Muscle of arm (tissue), 12 donors: ENCODE results near the gene SLCO4C1. TPM values are rescaled to one million over a fixed set of nuclear protein-coding genes. Genes with fewer than 3 reads are reported as not detected.

ENCODE experiments used
- DNase-seq: peaks from one replicate; pipeline ENCODE4 v3.0.0-alpha.2; 2013
- polyA plus RNA-seq, 12 donors: library from polyadenylated mRNA; unstranded; fragments of 120-200 nt; gene quantifications; one replicate each; pipeline ENCODE4 v1.2.1, GENCODE V29; 2013; ENCODE audit not compliant: insufficient read length in 12 of 12

The SLCO4C1 gene
- polyA plus RNA-seq, 12 donors: 2.8 to 4.3 (median 3.4) TPM; not detected in 1

DNA sequence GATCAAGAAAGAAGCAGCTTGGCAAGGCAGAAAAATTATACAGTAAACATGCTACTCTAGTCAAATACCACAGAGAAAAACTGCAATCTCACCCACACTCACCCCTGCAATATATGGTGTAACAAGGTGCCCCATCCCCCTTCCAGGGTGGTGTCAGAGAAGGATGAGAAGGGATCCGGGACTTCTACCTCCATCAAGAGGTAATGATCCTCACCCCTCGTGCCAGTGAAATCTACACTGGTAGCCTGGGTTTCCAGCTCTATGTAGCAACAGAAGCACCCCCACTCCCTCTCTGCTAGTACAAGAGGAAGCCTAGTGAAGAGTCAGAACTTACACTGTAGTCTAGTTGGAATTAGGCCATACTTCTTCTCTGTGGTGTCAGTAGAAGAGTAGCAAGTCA, 18.9 kb downstream of the SLCO4C1 start:
- DNase-seq: no peak

DNA sequence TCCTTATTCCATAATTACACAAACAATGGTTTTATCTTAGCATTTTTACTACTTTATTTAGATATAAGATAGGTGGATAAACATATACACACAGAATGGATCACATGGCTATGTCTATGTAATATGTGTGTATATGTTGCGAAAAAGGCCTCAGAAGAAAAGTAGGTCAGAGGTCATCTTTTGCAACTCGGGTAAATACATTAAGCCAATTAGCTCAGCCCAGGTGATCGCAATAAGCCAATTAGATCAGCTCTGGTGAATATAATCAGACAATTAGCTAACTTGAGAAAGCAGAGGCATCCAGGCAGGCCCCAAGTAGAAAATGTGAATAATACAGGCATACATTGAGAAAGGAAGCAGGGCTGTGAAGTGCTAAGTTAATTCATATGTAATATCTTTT, 24.3 kb downstream of the SLCO4C1 start:
- DNase-seq: no peak

DNA sequence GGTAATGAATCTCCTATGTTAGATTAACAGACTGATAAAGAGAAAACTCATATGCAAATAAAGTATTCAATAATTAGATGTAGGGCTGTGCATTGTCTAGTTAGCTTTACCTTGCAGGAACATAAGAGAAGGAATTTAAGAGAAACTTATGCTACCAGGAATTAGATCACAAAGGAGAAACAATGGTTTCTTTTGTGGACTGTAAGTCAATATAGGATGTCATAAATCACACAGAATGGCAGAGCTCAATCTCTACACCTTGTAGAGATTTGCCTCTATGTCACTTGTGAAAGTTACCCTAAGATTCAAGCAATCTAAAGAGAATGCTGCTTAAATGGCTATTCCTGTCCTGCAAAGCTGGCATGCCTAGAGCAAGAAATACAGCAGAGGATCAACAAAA, 26.0 kb downstream of the SLCO4C1 start:
- DNase-seq: no peak

DNA sequence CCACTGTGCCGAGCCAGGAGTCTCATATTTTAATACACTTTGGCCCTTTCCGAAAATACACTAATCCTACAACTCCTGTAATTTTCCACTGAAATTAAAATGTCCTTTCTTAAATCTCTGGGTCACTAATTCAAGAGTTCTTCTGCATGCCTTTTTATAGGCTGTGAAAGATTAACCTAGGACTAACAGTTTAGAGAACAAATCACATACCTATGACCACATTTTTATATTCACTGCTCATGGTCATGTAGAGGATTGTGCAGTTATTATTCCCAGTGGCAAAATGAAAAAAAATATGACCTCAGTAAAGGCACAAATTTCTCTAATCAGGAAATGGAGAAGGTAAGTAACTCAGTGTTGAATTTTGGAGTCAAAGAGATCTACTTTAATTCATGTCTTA, 33.4 kb downstream of the SLCO4C1 start:
- no peak for DNase-seq

DNA sequence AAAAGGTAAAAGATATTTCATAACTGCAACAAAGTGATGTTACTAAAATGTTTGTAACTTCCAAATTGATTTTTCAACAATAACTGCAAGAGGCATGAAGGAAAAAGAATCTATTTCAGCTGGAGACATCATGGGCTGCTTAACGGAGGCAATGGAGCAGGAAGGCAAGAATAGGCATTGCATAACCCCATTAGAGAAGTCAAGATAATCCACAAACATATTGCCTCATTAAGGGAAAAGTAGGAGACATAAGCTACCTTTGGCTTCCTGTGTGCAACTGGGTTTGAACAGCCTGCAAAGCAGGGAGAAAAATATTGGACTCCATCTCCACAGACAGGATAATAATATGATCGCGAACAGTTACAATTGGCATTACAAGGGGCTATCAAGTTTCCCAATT, 46.7 kb downstream of the SLCO4C1 start:
- DNase-seq: no peak

DNA sequence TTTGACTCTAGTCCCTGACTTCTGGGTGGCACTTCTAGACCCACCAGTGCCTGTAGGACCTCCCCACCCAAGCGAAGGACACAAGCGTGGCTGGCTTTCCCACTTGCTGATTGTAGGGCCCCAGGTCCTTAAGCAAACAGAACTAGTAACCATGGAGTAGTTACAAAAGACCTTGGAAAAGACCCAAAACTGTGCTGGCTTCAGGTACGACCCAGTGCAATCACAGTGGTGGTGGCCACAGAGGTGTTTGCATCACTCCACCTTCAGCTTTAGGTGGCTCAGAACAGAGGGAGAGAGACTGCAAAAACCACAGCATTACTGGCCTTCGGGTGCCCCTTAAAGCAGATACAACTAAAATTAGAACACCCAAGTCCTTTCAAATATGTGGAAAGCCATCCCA, 52.9 kb downstream of the SLCO4C1 start:
- no peak for DNase-seq

DNA sequence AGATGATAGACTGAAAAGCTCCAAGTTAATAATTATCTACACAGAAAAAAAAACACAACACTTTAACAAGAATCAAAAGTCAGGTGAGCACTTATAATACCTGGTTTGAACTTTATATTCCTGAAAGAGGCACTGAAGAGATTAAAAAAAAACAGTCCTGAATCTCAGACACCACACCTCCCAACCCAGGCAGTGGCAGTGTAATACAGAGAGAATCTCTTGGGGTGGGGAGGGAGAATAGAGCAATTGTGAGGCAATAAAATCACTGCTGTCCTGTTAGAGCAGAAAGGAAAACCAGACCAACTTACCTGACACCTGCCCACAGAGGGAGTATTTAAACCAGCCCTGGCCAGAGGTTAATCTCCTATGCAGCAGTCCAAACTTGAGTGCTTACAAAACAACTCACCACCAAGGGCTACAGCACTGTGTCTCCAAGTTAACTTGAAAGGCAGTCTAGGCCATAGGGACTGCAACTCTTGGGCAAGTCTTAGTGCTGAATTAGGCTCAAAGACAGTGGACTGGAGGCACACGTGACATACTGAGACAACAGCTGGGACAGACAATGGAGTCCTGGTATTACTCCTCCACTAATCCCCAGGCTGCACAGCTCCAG, 54.2 kb downstream of the SLCO4C1 start:
- no peak for DNase-seq

DNA sequence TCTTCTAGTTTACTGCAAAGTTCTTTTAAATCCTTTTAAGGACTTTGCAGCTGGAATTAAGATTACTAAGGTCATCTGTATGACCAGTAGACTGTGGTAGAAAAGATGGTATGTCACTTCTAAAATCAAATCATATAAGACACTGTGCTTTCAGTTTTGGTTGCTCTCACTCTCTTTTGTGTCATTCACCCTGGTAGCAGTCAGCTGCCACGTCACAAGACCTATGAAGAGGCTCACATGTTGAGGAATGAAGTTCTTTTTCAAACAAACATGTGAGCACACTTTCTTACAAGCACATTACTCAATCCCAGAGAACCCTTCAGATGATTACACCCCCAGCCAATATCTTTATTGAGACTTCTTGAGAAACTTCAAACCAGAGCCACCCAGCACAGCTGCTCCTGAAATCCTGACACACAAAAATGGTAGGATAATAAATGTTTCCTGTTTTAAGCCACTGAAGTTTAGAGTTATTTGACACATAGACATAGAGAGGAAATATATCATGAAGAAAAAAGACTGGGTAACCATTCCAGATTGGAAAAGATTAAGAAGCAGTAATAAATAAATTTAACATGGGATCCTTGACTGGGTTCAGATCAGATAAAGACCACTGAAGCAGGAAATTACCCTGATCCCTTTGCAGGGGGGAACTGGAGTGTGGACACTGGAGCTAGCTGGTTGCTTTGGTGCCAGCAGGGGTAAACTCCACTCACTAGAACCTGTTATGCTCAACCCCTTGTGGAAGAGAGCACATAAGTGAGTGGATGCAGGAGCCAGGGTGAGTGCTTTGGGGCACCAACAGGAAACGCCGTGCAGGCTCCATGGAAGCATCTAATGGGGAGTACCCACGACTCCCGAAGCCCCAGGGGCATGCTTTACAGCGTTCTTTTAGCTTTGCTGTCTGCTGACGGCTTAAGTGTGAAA, 64.1 kb downstream of the SLCO4C1 start:
- DNase-seq: no peak

DNA sequence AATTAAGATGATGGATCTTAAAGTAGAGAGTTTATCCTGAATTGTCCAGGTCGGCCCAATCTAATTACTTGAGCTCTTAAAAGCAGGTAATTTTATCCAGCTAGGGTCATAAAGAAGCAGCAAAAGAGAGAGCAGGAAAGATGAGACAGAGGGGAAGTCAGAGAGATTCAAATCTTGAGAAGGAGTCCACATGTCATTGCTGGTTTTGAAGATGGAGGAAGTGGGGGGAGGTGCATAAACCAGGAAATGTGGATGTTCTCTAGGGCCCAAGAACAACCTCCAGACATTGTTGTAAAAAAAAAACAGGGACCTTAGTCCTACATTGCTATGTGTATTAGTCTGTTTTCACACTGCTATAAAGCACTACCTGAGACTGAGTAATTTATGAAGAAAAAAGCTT, 66.4 kb downstream of the SLCO4C1 start:
- no peak for DNase-seq

DNA sequence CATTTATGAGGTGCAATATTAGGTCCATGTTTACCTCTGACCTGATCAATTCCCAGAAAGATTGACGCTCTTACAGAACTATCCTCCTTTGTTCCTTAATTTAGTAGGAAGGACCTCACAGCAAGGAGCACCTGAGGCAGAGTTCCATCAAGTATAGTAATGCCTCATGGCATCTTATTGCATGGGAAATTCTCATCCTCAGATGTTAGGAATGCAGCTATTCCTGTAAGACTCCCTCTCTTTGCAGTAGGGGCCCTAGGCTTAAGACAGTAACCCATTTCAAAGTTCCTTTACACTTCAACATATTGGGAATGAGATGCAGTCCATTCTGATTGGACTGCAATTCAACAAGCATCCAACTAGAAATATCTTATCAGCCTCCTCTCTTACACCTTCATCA, 69.8 kb downstream of the SLCO4C1 start:
- no peak for DNase-seq

DNA sequence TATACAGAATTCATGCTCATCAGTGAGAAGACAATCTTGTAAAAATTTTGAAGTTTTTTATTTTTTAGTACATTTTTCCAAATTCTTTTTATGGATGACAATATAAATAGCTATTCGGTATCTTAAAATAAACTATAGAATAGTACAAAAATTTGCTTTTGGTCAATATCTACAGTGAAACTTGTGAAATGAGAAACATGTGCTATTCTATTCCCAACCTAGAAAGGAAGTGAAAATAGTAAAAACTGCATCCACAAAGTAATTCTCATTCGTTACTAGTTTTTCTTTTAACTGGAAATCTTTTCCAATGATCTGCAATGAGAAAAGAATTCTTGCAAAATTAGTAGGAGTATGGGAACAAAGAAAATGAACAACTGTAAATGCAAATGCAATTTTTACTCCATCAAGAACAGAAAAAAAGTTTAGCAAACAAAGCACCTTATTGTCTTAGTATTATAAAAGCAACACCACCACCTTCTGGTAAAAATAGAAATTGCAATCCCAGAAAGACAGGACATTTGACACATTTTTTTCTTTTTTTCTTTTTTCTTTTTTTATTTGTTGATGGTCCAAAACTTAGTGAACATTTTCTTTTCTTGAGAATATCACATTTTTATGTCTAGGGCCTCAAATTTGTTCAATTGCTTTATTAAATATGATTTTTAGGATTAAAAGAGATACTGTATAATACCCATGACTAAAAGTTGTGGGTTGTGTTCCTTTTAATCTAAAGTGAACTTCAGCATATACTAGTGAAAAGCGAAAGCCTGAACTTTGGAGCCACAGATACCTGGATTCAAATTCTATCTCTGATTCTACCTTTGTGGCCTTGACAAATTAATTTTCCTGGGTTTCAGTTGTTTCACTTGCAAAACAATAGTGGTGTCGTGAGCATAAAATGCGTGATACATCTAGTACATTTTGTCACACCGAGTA, 72.3 kb downstream of the SLCO4C1 start:
- DNase-seq: no peak

DNA sequence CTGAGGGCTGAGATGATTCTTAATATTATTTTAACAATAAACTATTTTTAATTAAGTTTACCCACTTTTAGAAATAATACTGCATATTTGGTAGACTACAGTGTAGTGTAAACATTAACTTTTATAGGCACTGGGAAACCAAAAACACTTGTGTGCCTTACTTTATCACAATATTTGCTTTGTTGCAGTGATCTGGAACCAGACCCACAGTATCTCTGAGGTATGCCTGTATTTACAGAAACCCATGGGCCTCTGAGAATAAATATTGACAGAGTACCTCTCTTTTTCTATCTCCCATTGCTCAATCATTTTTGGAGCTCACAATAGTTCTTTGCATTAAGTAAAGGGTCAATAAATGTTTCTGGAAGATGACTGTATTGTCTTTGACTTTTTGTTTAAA, 73.3 kb downstream of the SLCO4C1 start:
- DNase-seq: no peak

DNA sequence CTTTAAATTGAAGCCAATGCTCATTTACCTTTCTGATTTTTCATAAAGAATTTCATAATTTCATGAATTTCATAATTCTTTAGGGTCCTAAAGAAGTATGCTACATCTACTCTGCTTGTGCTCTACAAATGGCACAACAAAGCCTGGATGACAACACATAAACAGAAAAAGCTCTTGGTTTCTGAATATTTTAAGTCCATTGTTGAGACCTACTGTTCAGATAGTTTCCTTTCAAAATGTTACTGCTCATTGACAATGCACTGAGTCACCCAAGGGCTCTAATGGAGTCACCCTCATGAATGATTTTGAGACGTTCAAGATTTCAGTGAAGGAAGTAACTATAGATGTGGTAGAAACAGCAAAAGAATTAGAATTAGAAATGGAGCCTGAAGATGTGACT, 74.1 kb downstream of the SLCO4C1 start:
- DNase-seq: no peak

DNA sequence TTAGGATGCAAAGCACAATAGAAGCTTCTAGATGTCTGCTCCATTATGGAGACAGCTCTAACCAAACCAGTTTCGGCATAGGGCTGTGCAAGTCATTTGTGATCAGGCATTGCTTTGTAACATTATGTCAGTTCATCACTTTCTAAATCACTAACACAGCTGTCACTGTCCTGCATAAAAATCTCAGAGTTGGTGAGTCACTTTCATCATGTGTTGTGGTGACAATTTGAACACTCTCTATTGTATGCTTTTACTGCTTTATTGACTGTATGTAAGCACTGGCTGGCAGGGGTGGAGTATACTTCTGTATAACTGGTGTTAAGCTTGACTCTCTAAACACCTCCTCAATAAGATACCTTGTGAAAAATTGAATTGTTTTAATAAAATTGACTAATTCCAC, 77.9 kb downstream of the SLCO4C1 start:
- DNase-seq: no peak

DNA sequence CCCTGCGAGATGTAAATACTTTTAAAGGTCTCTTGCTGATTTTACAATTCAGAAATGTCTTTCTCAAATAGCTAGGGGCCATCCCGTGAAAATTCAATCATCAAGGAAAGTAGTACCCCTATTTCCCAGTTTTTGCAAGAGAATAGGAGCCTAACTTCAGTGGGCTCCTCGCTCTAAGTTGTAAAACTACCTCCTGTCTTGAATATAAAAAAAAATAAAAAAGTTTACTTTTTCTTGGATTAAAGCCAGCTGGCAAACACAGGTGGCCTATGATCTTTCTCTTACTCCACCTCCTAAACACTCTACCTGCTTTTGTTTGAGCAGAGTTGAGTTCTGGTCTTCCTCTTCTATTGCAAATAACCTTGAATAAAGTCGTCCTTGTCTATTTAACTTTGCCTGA, 79.4 kb downstream of the SLCO4C1 start:
- no peak for DNase-seq

DNA sequence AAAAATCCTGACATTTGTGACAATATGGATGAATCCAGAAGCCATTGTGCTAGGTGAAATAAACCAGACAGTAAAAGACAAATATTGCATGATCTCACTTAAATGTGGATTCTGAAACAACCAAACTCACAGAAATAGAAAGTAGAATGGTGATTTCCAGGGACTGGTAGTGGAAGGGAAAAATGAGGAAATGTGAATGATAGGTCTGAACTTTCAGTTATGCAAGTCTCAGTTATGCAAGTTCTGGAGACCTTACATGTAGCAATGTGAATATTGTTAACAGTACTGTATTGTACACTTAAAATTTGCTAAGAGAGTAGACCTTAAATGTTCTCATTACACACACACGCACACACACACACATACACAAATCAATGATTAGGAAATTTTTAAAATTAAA, 84.9 kb downstream of the SLCO4C1 start:
- no peak for DNase-seq

DNA sequence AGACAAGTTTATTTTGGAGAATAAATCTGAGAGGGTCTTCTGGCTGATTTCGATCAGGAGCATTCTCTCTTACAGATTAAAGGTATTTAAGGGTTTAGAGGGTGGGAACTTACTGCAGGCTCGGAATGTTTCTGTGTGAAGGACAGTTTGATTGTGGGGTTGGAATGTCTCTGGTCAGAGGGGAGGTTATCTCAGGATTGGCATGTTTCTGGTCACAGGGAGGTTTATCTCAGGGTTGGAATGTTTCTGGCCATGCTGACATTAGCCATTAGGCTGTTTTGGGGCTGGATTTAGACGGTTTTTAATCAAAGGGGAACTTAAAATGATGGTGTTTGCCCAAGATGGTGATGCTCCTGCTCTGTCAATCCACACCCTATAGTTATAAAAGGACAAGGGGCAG, 95.2 kb downstream of the SLCO4C1 start:
- no peak for DNase-seq

DNA sequence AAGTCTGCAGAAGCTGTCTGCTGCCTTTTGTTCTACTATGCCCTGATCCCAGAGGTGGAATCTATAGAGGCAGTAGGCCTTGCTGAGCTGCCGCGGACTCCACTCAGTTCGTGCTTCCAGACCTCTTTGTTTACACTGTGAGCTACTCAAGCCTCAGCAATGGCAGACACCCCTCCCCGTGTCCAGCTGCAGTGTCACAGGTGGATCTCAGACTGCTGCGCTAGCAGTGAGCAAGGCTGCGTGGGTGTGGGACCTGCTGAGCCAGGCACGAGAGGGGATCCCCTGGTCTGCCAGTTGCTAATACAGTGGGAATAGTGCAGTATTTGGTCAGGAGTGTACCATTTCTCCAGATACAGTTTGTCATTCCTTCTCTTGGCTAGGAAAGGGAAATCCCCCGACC, 99.6 kb downstream of the SLCO4C1 start:
- no peak for DNase-seq
